NCI-H69 (cell line): ENCODE data around the gene ATXN7L1.

Source experiments
- DNase-seq: peaks from one replicate; lab custom pipeline; 2025; lab: John Stamatoyannopoulos, UW

Gene ATXN7L1

DNA sequence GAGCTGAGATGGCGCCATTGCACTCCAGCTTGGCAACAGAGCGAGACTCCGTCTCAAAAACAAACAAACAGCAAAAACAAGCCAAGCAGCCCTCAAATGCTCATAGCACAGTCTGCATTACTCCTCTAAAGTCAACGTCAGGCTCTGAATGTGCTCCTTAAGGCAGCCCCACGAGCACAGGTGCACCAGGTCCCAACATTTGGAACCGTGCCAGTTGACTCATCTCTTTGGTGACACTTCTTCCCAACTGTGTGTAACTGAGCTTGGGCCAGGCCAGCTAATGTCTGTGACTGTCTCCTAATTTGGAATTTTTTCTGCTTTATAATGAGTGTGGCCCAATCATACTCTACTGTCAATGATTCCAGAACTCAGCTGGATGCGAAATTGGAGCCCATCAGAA, 228.8 kb downstream of the ATXN7L1 start:
- peak; percentile 75 for DNase-seq

DNA sequence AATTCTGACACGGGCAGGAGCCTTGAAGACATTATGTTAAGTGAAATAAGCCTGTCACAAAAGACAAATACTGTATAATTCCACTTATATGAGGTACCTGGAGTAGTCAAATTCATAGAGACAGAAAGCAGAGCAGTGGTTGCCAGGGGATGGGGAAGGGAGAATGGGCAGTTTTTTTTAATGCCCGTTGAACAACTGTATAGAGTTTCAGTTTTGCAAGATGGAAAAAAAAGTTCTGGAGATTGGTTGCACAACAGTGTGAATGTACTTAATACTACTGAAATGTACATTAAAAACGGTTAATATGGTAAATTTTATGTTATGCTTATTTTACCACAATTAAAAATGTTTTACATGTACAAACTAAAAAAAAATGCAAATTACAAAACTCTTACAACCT, 231.5 kb downstream of the ATXN7L1 start:
- no peak for DNase-seq

GRCh38 chr7:105643851-105644250, 232.5 kb downstream of the ATXN7L1 start:
- DNase-seq, result no peak

- DNase-seq, result peak; percentile 57
Observed at GRCh38 chr7:105643384-105643783, 233.0 kb downstream of the ATXN7L1 start.

GRCh38 chr7:105642264-105642663, 234.1 kb downstream of the ATXN7L1 start:
- no peak for DNase-seq

GRCh38 chr7:105640956-105641810, 235.2 kb downstream of the ATXN7L1 start:
- DNase-seq, result no peak

DNA sequence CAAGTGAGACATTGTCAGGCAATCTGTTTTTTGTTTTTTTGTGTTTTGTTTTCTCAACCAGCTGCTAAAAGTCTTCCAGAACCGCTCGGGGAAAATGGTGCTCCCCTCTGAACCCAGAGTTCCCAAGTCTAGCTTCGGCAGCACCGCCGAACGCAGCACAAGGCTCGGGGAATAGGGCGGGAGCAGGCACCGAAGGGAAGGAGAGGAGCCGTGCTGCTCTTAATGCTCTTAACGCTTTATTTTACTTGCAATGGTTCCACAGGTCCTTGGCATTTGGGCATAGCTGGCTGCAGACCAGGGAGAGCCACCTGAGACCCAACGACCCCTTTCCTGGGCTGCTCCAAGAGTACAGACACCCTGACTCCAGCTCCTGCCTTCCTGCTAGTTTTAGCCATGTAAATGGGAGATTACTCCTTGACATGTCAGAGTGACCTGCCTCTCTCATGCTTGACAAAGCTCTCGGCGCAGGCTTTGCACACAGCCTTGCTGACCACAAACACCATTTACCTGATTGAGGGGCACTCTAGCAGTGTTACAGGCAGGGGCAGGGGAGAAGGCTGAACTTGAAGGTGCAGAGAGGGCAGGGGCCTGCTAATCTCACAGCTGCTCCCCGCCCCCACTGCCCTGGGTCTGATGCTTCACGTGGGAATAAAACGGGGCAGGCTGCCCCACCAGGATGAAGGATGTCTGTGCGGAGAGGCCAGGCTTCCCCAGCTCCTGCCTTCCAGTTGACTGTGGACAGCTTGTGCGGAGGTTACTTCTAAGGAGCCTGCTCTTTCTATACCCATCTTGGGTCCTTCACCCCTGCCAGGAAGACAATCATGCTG, 236.5 kb downstream of the ATXN7L1 start:
- peak; percentile 43 for DNase-seq

DNA sequence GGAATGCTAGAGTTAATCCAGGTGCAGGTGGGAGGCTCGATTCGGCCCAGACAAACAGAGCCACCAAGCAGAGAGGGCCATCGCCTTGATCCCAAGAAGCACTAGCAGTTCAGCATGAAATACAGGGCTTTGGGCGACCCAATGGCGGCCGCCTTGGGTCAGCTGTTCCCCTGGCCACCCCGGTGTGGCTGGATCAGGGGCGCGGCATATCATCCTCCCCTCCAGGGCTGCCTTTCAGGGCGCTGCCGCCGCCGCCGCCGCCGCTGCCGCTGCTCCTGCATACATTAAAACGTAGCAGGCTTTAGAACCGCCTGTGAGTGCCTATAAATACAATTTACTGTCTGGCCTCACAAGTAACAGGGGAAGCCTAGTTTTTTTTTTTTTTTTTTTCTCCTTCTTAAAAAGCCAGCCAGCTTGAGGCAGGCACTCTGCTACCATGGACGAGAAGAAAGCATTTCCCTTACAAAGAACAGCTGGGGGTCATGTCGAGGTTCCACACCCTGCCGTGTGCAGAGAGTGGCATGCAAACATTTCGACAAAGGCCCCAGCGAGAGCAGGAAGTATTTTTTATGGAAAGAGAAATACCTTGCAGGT, 237.4 kb downstream of the ATXN7L1 start:
- peak; percentile 97 for DNase-seq

DNA sequence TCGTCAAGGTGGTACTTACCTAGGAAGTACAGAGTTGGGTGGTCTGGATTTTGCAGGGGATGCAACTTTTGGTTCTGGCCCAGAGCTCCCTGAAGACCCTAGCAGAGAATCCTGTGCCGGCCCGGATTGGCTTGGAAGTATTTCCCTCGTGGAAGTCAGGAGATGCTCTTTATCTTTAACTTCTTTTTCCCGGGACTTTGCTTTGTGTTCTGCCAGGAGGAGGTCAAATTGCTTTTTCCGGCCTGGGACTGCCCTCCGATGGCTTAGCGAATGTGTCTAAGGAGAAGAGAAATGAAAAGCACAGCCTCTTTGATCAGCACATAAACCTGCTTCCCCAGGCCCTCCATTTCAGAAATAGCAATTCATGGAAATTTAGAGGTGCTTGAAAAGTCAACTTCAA, 238.1 kb downstream of the ATXN7L1 start:
- DNase-seq, result no peak

GRCh38 chr7:105637755-105638154, 238.6 kb downstream of the ATXN7L1 start:
- peak; percentile 79 for DNase-seq

- DNase-seq, result no peak
Observed at GRCh38 chr7:105636982-105637381, 239.4 kb downstream of the ATXN7L1 start.

DNA sequence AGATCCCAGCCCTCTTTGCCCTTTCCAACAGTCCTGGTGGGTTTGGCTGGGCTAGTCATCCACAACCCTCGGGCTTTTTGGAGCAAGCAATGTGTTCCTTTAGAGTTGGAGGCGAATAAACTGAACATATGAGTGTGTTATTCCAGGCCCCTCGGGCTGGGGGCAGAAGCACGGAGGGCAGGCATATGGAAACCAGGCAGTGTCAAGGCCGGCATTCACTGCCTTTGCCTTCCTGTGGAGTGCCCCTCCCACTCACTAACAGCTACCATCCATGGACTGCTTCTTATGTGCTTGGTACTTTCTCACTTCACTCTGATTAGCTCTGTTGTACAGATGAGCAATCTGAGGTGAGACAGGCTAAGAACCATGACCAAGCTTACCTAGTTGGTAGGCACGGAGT, 241.2 kb downstream of the ATXN7L1 start:
- DNase-seq, result no peak

DNA sequence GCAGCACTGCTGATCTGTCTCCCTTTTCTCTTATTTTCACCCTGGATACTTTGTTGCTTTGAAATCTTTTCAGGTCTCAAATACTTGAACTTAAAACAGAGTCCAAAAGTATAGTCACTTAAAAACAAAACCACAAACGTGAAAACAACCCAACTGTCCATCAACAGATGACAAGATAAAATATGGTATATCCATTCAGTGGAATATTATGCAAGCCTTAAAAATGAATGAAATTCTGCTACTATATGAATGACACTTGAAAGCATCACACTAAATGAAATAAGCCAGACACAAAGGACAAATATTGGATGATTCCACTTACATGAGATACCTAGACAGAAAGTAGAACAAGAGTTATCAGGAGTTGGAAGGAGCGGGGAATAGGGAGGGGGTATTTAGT, 250.4 kb downstream of the ATXN7L1 start:
- no peak for DNase-seq

GRCh38 chr7:105623906-105624305, 252.5 kb downstream of the ATXN7L1 start:
- DNase-seq, result no peak

DNA sequence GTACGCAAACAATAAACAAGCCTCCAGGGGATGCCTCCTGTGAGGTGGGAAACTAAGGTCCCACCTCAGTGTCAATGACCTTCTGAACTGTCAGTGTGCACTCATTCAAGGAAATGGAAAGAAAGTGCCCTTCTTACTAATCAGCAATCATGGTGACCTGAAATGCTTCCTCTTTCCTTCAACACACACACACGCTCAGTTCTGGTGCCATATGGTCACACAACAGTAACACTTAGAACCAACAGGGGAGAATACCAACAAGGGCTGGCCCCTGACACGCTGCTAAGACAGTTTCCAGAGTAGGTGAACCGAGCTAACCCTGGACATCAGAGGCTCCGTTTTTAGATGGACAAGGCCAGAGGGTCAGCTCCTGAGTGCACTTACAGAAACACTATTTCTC, 253.0 kb downstream of the ATXN7L1 start:
- no peak for DNase-seq

DNA sequence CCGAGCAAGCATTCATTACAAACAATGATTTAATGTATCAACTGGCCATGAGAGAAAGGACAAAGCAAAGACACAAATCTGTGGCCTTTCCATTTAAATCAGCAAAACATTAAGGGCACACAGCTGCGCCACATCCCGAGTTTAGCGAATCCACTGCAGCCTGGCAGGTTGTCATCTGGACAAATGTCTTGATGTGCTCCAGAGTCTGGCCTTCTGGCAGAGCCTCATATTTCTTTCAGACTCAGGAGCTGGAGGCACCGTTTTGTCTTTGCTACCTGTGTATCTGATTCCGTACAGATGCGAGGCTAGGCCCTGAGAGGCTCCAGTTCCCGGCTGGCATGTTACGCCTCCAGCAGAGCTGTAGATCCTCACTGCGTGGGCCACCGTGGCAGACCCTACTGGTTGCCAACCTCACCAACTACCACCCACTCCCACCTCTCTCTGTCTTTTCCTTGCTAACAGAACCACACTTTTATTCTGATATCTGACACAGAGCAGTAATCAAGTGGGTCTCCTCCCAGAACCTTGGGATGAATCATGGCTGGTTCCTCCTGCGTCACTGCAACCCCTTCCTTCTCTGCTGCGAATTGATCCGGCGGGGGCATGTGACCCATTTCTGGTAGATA, 254.2 kb downstream of the ATXN7L1 start:
- no peak for DNase-seq

DNA sequence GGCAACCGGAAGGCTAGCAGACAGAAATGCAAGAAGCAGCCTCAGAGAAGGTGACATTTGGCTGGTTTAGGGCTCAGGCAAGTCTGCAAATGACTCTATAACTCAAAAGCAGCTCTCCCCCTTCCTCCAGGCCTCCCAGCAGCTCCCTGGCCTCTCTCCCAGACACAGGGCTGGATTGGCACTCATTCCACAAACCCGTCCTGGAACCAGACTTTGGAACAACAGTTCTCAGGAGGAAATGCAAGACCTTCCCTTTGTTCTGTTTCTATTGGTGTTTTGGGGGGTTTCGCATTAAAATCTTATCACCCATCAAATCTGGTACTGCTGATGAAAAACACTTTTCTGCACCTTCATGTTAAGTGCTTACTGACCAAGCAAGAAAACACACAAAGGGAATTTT, 254.8 kb downstream of the ATXN7L1 start:
- no peak for DNase-seq

DNA sequence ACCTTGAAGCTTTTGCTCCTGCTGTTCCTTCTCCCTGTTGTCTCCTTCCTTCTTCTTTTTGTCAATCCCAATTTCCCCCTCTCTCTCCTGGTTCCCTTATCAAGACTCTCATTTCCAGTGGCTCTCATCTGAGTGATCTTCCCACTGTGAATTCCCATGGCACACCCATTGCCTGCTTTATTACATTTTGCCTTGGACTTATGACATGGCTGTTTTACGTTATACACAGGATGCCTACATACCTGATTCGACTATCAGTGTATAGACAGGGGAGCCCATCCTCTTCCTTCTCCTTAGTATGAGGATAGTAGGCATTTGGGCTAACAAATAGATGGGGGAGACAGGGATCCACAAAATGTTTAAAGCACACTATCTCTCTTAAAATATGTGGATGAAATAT, 255.2 kb downstream of the ATXN7L1 start:
- DNase-seq, result no peak

DNA sequence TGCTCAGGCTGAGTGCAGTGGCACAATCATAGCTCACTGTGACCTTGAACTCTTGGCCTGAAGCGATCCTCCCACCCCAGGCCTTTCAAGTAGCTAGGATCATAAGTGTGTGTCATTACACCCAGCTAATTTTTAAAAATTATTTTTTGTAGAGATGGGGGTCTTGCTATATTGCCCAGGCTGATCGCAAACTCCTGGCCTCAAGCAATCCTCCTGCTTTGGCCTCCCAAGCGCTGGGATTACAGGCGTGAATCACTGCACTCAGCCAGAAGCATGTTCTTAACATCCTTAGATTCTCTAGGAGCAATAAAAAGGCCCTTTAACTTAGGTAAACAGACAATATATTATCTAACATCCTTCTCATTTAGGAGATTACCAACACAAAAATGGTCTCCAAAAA, 256.8 kb downstream of the ATXN7L1 start:
- DNase-seq, result no peak

DNA sequence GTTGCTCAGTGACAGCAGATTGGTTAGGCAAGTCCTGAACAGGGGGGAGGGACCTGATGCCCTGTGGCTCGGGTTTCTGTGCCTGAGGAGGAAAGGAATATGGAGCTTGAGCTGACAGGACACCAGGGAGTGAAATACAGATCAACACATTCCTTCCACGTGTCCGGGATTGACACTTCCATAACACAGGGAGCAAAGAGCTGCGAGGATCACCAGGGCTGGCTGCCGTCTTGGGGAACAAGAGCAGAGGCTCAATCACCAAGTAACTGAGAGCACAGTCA, 258.4 kb downstream of the ATXN7L1 start:
- DNase-seq, result no peak

DNA sequence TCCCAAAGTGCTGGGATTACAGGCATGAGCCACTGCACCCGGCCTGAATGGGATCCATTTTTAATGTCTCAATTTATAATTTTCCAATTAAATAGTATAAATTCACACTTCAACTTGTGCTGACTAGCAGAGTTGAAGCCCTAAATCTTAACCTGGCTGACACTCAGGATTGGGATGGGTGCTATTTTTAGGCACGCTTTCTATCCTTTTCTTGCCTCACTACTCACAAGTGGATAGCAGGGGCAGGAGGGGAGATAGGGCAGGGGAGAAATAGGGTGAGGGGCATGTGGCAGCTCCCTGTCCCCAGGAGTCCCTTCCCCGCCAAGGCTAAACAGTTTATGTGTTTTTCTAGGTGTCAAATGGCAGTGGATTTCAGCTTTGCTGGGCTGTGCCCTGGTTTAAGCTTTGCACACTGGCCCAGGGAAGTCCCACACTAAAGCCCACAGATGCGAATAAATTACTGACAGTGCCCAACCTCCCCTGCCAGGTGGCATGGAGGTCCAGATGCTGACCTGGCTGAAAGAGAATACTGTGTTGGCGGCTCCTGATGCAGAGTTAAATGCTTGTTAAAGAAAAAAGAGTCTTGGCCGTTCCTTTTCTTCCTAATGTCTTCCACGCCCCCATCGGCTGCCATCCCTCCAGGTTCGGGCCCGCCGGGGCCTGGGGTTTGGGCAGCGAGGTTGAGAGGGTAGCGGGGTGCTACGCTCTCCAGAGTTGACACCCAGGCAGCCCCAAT, 259.0 kb downstream of the ATXN7L1 start:
- DNase-seq, result no peak

- DNase-seq, result no peak
Observed at GRCh38 chr7:105614341-105614840, 262.0 kb downstream of the ATXN7L1 start.
